MCF 10A (cell line): ENCODE results near the gene ACE. TPM values are rescaled to one million over a fixed set of nuclear protein-coding genes. Genes with fewer than 3 reads are reported as not detected.

Experiments used
- BruUV-seq: library from RNA; stranded (reverse); fragments of 400-500 nt; replicated peaks from 2 replicates; lab custom pipeline; 2021; lab: Mats Ljungman, UMichigan
- CTCF ChIA-PET: fragments of 300-600 bp; sonication (Branson Sonifier 250); formaldehyde crosslinking; extraction: SDS; loops from one replicate; lab custom pipeline; 2021; ENCODE audit warnings: antibody characterized with exemption, inconsistent platforms; lab: Yijun Ruan, JAX
- POLR2A ChIA-PET: fragments of 300-600, 350-650 bp; sonication (Branson Sonifier 250); formaldehyde crosslinking; extraction: SDS; loops from one replicate; lab custom pipeline; 2020; ENCODE audit warnings: antibody characterized with exemption, inconsistent platforms; lab: Yijun Ruan, JAX
- DNase-seq: peaks from one replicate; pipeline ENCODE4 v3.0.0-alpha.2; 2018; ENCODE audit not compliant: unreplicated experiment
- H3K27ac Mint-ChIP-seq: one replicate; pipeline ENCODE4 v1.8.0; 2022; ENCODE audit warnings: mild to moderate bottlenecking, low read depth, mixed read lengths; ENCODE audit not compliant: unreplicated experiment
- H3K27me3 Mint-ChIP-seq: one replicate; pipeline ENCODE4 v1.8.0; 2022; ENCODE audit warnings: mixed read lengths; ENCODE audit not compliant: insufficient read depth, unreplicated experiment
- H3K36me3 Mint-ChIP-seq: one replicate; pipeline ENCODE4 v1.8.0; 2022; ENCODE audit warnings: mild to moderate bottlenecking, moderate library complexity, mixed read lengths; ENCODE audit not compliant: insufficient read depth, unreplicated experiment
- H3K4me1 Mint-ChIP-seq: one replicate; pipeline ENCODE4 v1.8.0; 2022; ENCODE audit warnings: mixed read lengths; ENCODE audit not compliant: insufficient read depth, unreplicated experiment
- H3K4me3 Mint-ChIP-seq: one replicate; pipeline ENCODE4 v1.8.0; 2022; ENCODE audit warnings: mild to moderate bottlenecking, moderate library complexity, mixed read lengths; ENCODE audit not compliant: unreplicated experiment
- H3K9me3 Mint-ChIP-seq: one replicate; pipeline ENCODE4 v1.8.0; 2022; ENCODE audit warnings: mixed read lengths; ENCODE audit not compliant: unreplicated experiment
- CTCF ChIP-seq: fragments of 200-600 bp; IDR thresholded peaks from one replicate; pipeline ENCODE4 v1.8.0; 2022; ENCODE audit warnings: antibody characterized with exemption, mild to moderate bottlenecking; ENCODE audit not compliant: unreplicated experiment
- intact Hi-C: fragments of 100-400 bp; cut with micrococcal nuclease; formaldehyde crosslinking; loops from 2 replicates; pipeline ENCODE4 v1.14.1; 2022
- total RNA-seq: library from RNA; stranded (reverse); gene quantifications from 2 replicates; pipeline ENCODE4 v1.2.3, GENCODE V29; 2022

ACE gene
- total RNA-seq, 1 experiment from 2014 or later: 0.30 TPM

- no peak overlapping the region for H3K4me3 Mint-ChIP-seq
- ChIA-PET CTCF (interaction anchor here (0.6 to 1.9 kb wide), 3 partner anchors 11 to 64 kb away, joined by 3 to 9 read pairs (median 4); no protein-coding TSS in a partner anchor), POLR2A (no interaction called here)
- H3K36me3 Mint-ChIP-seq: no peaks in the 10 kb centered on the region
- H3K4me1 Mint-ChIP-seq: no peaks in the 10 kb centered on the region
- no peak overlapping the region for H3K27ac Mint-ChIP-seq
- H3K9me3 Mint-ChIP-seq: no peaks in the 10 kb centered on the region
- peaks cover 19% of the 10 kb centered on the region for H3K27me3 Mint-ChIP-seq
- no TSS peak for BruUV-seq
- DNase-seq: peak; percentile 30
- TF ChIP-seq CTCF: no peak
- intact Hi-C loops: no loop called here
These were observed 13.5 kb downstream of the ACE start for GRCh38 chr17:63490329-63490728.

- DNase-seq: no peak
- CTCF ChIA-PET: interaction anchor here (0.6 to 1.9 kb wide), 3 partner anchors 12 to 65 kb away, joined by 3 to 9 read pairs (median 4); no protein-coding TSS in a partner anchor
- H3K4me1 Mint-ChIP-seq: no peaks in the 10 kb centered on the region
- peaks cover 19% of the 10 kb centered on the region for H3K27me3 Mint-ChIP-seq
- no peaks in the 10 kb centered on the region for H3K9me3 Mint-ChIP-seq
- H3K4me3 Mint-ChIP-seq: no peak overlapping the region
- H3K36me3 Mint-ChIP-seq: no peaks in the 10 kb centered on the region
- BruUV-seq: no TSS peak
- TF ChIP-seq CTCF: no peak
- POLR2A ChIA-PET: no interaction called here
- H3K27ac Mint-ChIP-seq: no peak overlapping the region
- intact Hi-C loops: no loop called here
These were observed 14.1 kb downstream of the ACE start for GRCh38 chr17:63490858-63491400.

- H3K4me1 Mint-ChIP-seq: no peaks in the 10 kb centered on the region
- CTCF ChIA-PET: interaction anchor here (1.4 kb wide), 1 partner anchor 11 kb away, joined by 6 read pairs; no protein-coding TSS in a partner anchor
- no peaks in the 10 kb centered on the region for H3K36me3 Mint-ChIP-seq
- no TSS peak for BruUV-seq
- H3K27ac Mint-ChIP-seq: no peak overlapping the region
- no peak overlapping the region for H3K4me3 Mint-ChIP-seq
- intact Hi-C loops: no loop called here
- DNase-seq: no peak
- no peak for TF ChIP-seq CTCF
- no peaks in the 10 kb centered on the region for H3K9me3 Mint-ChIP-seq
- peaks cover 19% of the 10 kb centered on the region for H3K27me3 Mint-ChIP-seq
- POLR2A ChIA-PET: no interaction called here
These were observed 14.6 kb downstream of the ACE start for GRCh38 chr17:63491413-63491812.

- intact Hi-C loops: no loop called here
- Mint-ChIP-seq H3K9me3 (no peaks in the 10 kb centered on the region), H3K27ac (no peak overlapping the region), H3K27me3 (peaks cover 19% of the 10 kb centered on the region), H3K4me3 (no peak overlapping the region), H3K4me1 (no peaks in the 10 kb centered on the region), H3K36me3 (no peaks in the 10 kb centered on the region)
- CTCF ChIA-PET: interaction anchor here (1.4 kb wide), 1 partner anchor 12 kb away, joined by 6 read pairs; no protein-coding TSS in a partner anchor
- no peak for DNase-seq
- BruUV-seq: no TSS peak
- POLR2A ChIA-PET: no interaction called here
- TF ChIP-seq CTCF: no peak
These were observed 15.2 kb downstream of the ACE start for GRCh38 chr17:63491977-63492618.
